Nephron progenitor cell (in vitro differentiated cells): ENCODE measurements around the gene MGLL.

ENCODE experiments used
- DNase-seq: peaks from one replicate; pipeline ENCODE4 v3.0.0; 2021
- H3K27ac Mint-ChIP-seq: 2 replicates; pipeline ENCODE4 v1.8.0; 2021; ENCODE audit warnings: mild to moderate bottlenecking, moderate library complexity, mixed read lengths
- H3K27me3 Mint-ChIP-seq: 2 replicates; pipeline ENCODE4 v1.8.0; 2021; ENCODE audit warnings: mild to moderate bottlenecking, low read depth, mixed read lengths; ENCODE audit not compliant: poor library complexity
- H3K36me3 Mint-ChIP-seq: 2 replicates; pipeline ENCODE4 v1.8.0; 2021; ENCODE audit warnings: low read depth, mixed read lengths
- H3K4me1 Mint-ChIP-seq: 2 replicates; pipeline ENCODE4 v1.8.0; 2021; ENCODE audit warnings: mixed read lengths
- H3K4me3 Mint-ChIP-seq: 2 replicates; pipeline ENCODE4 v1.8.0; 2021; ENCODE audit warnings: mild to moderate bottlenecking, moderate library complexity, mixed read lengths
- H3K9me3 Mint-ChIP-seq: 2 replicates; pipeline ENCODE4 v1.8.0; 2021; ENCODE audit warnings: mild to moderate bottlenecking, moderate library complexity, mixed read lengths
- TF ChIP-seq, protein P1 (sequence below): fragments of 200-600 bp; sonication (generic); IDR thresholded peaks from 2 replicates; pipeline ENCODE4 v1.5.0; 2021; ENCODE audit warnings: antibody characterized with exemption

Gene MGLL

DNA sequence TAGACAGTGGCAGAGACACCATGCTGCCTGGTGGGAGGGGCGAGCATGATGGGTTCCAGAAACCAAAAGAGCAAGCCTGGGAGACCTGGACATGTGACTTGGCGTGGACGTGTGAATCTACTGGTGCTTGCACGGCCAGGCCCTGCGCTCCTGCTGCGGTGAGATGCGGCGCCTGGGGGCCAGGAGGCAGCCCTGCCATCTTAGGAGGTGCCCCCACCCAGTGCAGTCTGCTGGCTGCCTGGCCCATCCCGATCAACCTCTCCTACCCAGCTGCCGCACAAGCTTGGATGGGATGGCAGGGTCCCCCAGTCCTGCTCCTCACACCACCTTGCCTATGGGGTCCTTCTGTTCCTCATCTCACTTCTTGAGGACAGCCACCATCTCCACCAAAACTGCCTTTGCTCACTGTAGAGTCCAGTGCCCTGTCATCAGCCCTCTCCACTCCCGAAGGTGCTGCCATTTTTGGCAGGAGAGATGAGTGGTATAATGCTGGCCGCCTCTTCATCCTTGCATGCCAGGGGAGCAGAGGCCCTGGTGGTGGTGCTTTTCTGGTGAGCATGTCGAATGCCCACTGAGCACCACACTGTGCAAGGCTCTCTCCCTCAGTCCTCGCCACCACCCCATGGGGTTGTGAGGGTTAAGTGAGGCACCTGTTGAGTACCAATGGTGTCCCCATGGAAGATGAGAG is 152.6 kb downstream of the MGLL start:
- TF ChIP-seq, protein P1, sequence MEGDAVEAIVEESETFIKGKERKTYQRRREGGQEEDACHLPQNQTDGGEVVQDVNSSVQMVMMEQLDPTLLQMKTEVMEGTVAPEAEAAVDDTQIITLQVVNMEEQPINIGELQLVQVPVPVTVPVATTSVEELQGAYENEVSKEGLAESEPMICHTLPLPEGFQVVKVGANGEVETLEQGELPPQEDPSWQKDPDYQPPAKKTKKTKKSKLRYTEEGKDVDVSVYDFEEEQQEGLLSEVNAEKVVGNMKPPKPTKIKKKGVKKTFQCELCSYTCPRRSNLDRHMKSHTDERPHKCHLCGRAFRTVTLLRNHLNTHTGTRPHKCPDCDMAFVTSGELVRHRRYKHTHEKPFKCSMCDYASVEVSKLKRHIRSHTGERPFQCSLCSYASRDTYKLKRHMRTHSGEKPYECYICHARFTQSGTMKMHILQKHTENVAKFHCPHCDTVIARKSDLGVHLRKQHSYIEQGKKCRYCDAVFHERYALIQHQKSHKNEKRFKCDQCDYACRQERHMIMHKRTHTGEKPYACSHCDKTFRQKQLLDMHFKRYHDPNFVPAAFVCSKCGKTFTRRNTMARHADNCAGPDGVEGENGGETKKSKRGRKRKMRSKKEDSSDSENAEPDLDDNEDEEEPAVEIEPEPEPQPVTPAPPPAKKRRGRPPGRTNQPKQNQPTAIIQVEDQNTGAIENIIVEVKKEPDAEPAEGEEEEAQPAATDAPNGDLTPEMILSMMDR = no peak
- H3K4me1 Mint-ChIP-seq = peaks cover 19% of the 10 kb centered on the region
- H3K27ac Mint-ChIP-seq = no peak overlapping the region
- H3K9me3 Mint-ChIP-seq = peaks cover 7% of the 10 kb centered on the region
- peaks cover 14% of the 10 kb centered on the region for H3K36me3 Mint-ChIP-seq
- H3K4me3 Mint-ChIP-seq = no peak overlapping the region
- H3K27me3 Mint-ChIP-seq = peaks cover 42% of the 10 kb centered on the region
- no peak for DNase-seq

GRCh38 chr3:127668906-127669305 is 153.4 kb downstream of the MGLL start:
- Mint-ChIP-seq H3K27me3 (peaks cover 35% of the 10 kb centered on the region), H3K36me3 (peaks cover 16% of the 10 kb centered on the region), H3K4me1 (peaks cover 11% of the 10 kb centered on the region), H3K9me3 (peaks cover 7% of the 10 kb centered on the region), H3K27ac (no peak overlapping the region), H3K4me3 (no peak overlapping the region)
- TF ChIP-seq, protein P1 = no peak
- no peak for DNase-seq

DNA sequence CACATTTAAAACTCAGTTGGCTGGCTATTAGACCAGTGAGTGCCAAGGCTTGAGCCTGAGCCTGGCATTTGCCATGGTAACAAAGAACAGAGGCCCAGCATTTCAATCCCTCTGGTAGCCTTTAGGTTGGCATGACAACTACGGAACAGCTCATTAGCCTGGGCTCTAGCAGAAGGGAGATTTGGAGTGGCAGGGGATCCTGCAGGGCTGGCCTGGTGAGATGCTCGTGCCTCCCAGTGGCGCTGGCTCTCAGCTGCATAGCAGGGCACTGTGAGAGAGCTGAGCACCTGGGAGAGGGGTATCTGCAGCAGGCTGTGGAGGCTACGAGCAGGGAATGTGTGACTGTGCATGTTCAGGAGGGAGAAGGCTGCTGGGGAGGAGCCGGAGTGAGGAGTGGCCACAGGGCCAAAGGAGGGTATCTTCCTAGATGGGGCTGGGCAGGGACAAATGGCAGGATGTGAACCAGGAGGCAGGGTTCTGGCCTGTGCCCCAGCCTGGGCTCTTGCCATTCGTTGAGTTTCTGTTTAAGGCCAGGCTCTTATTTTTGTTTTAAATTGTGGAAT is 155.1 kb downstream of the MGLL start:
- Mint-ChIP-seq H3K9me3 (peaks cover 7% of the 10 kb centered on the region), H3K4me1 (peaks cover 5% of the 10 kb centered on the region), H3K4me3 (no peak overlapping the region), H3K27me3 (peaks cover 29% of the 10 kb centered on the region), H3K36me3 (peaks cover 22% of the 10 kb centered on the region), H3K27ac (no peak overlapping the region)
- TF ChIP-seq, protein P1 = no peak
- DNase-seq = no peak

GRCh38 chr3:127666676-127667075 is 155.6 kb downstream of the MGLL start:
- Mint-ChIP-seq H3K4me1 (peaks cover under 1% of the 10 kb centered on the region), H3K27me3 (peaks cover 29% of the 10 kb centered on the region), H3K36me3 (peaks cover 26% of the 10 kb centered on the region), H3K9me3 (peaks cover 7% of the 10 kb centered on the region), H3K27ac (no peak overlapping the region), H3K4me3 (no peak overlapping the region)
- TF ChIP-seq, protein P1 = no peak
- no peak for DNase-seq

GRCh38 chr3:127665586-127665985 is 156.7 kb downstream of the MGLL start:
- H3K27ac Mint-ChIP-seq = no peak overlapping the region
- no peaks in the 10 kb centered on the region for H3K4me1 Mint-ChIP-seq
- peaks cover 20% of the 10 kb centered on the region for H3K27me3 Mint-ChIP-seq
- no peak overlapping the region for H3K4me3 Mint-ChIP-seq
- TF ChIP-seq, protein P1 = no peak
- peaks cover 27% of the 10 kb centered on the region for H3K36me3 Mint-ChIP-seq
- no peak for DNase-seq
- peaks cover 7% of the 10 kb centered on the region for H3K9me3 Mint-ChIP-seq

- TF ChIP-seq, protein P1 = no peak
- Mint-ChIP-seq H3K4me1 (no peaks in the 10 kb centered on the region), H3K4me3 (no peak overlapping the region), H3K9me3 (peaks cover 7% of the 10 kb centered on the region), H3K36me3 (peaks cover 30% of the 10 kb centered on the region), H3K27me3 (peaks cover 16% of the 10 kb centered on the region), H3K27ac (no peak overlapping the region)
- no peak for DNase-seq
Measured at GRCh38 chr3:127665165-127665564, 157.2 kb downstream of the MGLL start.
